ENCODE data around the gene GALNT2.

DNA sequence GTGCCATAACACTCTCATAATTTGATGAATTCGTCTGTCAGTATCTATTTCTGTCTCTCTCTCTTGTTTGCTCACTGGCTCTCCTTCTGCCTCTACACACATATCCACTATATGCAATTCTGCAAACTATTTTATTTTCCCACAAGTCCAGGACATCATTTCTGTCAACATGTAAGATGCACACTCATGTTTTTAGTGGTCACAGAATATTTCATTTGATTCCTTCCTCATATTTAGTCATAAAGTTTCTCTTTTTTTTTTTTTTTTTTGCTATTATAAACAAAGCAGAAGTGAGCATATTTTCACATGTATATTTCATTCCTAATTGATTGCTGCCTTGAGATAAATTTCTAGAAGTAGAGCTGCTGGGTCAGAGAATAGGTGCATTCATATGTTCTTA, 193.8 kb downstream of the GALNT2 start:
- TF ChIP-seq, protein P1, sequence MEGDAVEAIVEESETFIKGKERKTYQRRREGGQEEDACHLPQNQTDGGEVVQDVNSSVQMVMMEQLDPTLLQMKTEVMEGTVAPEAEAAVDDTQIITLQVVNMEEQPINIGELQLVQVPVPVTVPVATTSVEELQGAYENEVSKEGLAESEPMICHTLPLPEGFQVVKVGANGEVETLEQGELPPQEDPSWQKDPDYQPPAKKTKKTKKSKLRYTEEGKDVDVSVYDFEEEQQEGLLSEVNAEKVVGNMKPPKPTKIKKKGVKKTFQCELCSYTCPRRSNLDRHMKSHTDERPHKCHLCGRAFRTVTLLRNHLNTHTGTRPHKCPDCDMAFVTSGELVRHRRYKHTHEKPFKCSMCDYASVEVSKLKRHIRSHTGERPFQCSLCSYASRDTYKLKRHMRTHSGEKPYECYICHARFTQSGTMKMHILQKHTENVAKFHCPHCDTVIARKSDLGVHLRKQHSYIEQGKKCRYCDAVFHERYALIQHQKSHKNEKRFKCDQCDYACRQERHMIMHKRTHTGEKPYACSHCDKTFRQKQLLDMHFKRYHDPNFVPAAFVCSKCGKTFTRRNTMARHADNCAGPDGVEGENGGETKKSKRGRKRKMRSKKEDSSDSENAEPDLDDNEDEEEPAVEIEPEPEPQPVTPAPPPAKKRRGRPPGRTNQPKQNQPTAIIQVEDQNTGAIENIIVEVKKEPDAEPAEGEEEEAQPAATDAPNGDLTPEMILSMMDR (IDR thresholded peaks at IDR 0.05 in 8 of 11, conservative IDR thresholded peaks at IDR 0.05 in 3 of 11): no peak
- no peak for TF ChIP-seq POLR2A (IDR thresholded peaks at IDR 0.05)

Data from spleen (tissue), 7 donors.